T47D (cell line): ENCODE data around the gene HPSE2.

Source experiments
- DNase-seq, 2 experiments: peaks; one replicate each; pipeline versions ENCODE4 v3.0.0 to v3.0.0-alpha.2; 2011 to 2012; ENCODE audit warnings: low read depth in 1 of 2, low spot score in 1 of 2
- JUND ChIP-seq: IDR thresholded peaks from 2 replicates; pipeline ENCODE4 v1.6.1; 2012; ENCODE audit warnings: low read depth
- in situ Hi-C: cut with HindIII; loops from 2 replicates; pipeline ENCODE4 v1.10.0; 2016; ENCODE audit warnings: low sequenced_read_pairs, low pct_unique_long_range_greater_than_20kb

HPSE2 gene

GRCh38 chr10:99124376-99124775 lies 111.3 kb downstream of the HPSE2 start:
- in situ Hi-C loops = no loop called here

DNA sequence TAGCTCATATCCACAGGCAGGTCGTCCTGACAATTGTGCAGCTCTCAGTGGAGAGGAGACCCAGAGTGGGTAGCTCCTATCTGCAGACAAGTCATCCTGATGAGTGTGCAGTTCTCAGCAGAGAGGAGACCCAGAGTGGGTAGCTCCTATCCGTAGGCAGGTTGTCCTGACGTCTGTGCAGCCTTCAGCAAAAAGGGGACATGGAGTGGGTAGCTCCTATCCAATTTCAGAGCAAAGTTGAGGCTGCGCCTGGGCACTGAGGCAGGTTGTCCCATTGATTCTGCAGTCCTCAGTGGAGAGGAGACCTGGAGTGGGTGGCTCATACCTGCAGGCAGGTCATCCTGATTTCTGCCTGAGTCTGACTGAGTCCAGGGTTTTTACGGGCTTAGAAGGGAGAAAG lies 111.8 kb downstream of the HPSE2 start:
- TF ChIP-seq JUND = no peak
- in situ Hi-C loops = no loop called here
- no peak for DNase-seq

More at GRCh38 chr10:99124376-99124775, 111.3 kb downstream of the HPSE2 start:
- DNase-seq = no peak
- TF ChIP-seq JUND = no peak

DNA sequence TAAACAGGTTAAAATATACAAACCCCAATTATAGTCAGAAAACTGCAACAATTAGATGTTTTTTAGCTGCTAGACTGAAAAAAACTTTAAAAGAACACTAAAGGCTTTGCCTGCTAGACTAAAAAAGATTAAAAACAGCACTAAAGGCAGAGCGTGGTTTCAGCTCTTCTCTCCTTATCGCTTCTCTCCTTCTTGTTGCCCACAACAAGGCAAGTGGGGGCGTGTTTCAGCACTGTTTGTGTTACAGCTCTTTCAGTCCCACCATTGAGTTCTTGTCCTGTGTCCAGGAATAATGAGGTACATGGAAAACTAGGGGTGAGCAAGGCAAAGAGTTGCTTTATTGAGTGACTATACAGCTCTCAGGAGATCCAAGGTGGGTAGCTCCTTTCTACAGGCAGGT lies 112.3 kb downstream of the HPSE2 start:
- no peak for DNase-seq
- no peak for TF ChIP-seq JUND
- in situ Hi-C loops = no loop called here

DNA sequence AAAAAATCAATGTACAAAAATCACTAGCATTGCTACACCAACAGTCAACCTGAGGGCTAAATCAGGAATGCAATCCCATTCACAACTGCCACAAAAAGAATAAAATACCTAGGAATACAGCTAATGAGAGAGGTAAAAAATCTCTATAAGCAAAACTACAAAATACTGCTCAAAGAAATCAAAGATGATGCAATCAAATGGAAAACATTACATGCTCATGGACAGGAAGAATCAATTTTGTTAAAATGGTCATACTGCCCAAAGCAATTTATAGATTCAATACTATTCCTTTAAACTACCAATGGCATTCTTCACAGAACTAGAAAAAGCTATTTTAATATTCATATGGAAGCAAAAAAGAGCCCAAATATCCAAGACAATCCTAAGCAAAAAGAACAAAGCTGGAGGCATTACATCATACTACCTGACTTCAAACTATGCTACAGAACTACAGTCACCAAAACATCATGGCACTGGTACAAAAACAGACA lies 116.3 kb downstream of the HPSE2 start:
- DNase-seq = no peak
- no peak for TF ChIP-seq JUND
- in situ Hi-C loops = no loop called here

GRCh38 chr10:99115703-99116102 lies 119.9 kb downstream of the HPSE2 start:
- in situ Hi-C loops = no loop called here
- DNase-seq = no peak

GRCh38 chr10:99085358-99085757 lies 150.3 kb downstream of the HPSE2 start:
- in situ Hi-C loops = no loop called here
- no peak for TF ChIP-seq JUND

More at GRCh38 chr10:99115703-99116102, 119.9 kb downstream of the HPSE2 start:
- TF ChIP-seq JUND = no peak

DNA sequence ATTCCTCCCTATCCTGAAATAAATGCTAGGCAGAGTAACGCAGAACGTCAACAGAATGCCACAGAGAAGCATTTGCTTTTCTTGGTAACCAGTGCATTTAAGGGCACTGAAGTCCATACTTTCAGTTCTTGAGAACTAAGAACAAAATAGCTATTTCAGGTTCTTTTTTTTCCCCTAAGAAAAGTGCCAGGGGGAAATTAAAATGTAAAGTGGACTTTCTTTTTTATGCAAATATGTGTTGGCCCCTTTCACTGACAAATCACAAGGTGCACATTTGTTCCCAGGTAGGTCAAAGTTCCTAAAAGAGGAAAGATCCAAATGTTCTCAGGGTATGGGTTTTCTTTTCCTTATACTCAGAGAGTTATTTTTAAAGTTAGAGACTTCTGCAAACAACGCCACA lies 151.5 kb downstream of the HPSE2 start:
- in situ Hi-C loops = no loop called here
- no peak for DNase-seq
- no peak for TF ChIP-seq JUND

More at GRCh38 chr10:99085358-99085757, 150.3 kb downstream of the HPSE2 start:
- no peak for DNase-seq

- DNase-seq = peak; percentile 35 to 68
- in situ Hi-C loops = no loop called here
- TF ChIP-seq JUND = 0 out of 2 replicates have a peak, but pooled peaks have one; percentile 37
Observed at GRCh38 chr10:99080275-99080945, 155.2 kb downstream of the HPSE2 start.

GRCh38 chr10:99062591-99062990 lies 173.1 kb downstream of the HPSE2 start:
- in situ Hi-C loops = no loop called here
- TF ChIP-seq JUND = no peak
- DNase-seq = no peak

DNA sequence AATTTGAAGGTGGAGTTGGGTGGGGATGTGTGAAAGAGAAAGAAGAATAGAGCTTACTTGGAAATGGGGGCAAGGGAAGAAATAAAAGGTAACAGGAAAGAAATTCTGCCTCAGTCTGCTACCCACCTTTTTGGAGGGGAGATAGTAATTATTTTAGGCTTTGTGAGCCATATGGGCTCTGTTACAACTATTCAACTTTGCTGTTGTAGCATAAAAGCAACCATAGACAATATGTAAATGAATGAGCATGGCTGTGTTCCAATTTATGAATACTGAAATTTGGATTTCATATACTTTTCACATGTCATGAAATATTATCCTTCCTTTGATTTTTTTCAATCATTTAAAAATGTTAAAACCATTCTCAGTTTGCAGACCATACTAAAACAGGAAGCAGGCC lies 176.9 kb downstream of the HPSE2 start:
- no peak for TF ChIP-seq JUND
- in situ Hi-C loops = no loop called here

DNA sequence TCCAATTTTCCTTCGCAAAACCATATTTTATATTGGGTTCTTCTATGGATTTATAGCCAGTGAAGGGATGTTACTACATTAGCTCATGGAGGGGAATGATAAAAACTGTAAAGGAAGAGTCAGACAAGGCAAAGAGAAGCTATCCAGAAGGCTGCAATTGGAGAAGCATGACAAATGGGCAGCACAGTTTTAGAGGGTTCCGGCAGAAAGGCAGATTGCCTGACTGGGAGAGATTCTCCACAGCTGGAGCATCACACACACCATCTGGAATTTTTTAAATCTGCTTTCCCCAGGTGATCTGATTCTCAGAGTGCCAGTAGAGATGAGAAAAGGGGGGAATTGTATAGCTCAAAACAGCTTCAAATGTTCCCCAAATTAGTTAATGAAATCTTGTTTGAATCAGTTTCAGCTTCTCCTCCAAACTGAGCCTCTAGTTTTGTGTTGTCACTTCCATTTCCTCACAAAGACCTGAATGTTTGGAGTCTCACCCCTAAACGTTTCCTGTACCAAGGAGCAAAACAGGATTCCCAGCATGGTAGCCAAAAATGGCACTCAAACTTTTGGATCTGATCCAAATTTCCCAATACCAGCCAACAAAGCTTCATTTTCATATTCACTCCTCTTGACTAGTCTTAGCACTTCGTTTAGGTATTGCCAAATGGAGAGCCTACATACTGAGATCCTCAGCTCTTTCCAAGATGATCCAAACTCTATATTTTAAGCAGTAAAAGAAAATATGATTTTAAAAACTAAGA lies 177.5 kb downstream of the HPSE2 start:
- no peak for TF ChIP-seq JUND
- DNase-seq = peak in 1 of 2 experiments; percentile 24

More for the DNA sequence above, 176.9 kb downstream of the HPSE2 start:
- DNase-seq = no peak

DNA sequence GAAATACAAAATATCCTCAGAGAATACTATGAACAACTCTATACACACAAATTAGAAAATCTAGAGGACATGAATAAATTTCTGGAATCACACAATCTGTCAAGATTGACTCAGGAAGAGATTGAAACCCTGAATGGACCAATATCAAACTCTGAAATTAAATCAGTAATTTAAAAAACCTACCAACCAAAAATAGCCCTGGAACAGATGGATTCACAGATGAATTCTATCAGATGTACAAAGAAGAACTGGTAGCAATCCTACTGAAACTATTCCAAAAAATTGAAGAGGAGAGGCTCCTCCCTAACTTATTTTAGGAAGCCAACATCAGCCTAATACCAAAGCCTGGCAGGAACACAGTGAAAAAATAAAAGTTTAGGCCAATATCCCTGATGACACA lies 190.0 kb downstream of the HPSE2 start:
- no peak for DNase-seq
- no peak for TF ChIP-seq JUND
- in situ Hi-C loops = no loop called here

More for the DNA sequence above, 177.5 kb downstream of the HPSE2 start:
- in situ Hi-C loops = no loop called here
